ENCODE measurements around the gene HEATR5A. TPM values are rescaled to one million over a fixed set of nuclear protein-coding genes. Genes with fewer than 3 reads are reported as not detected.

The HEATR5A gene
- polyA plus RNA-seq, 3 donors = 13.1 to 21.0 (median 16.8) TPM

DNA sequence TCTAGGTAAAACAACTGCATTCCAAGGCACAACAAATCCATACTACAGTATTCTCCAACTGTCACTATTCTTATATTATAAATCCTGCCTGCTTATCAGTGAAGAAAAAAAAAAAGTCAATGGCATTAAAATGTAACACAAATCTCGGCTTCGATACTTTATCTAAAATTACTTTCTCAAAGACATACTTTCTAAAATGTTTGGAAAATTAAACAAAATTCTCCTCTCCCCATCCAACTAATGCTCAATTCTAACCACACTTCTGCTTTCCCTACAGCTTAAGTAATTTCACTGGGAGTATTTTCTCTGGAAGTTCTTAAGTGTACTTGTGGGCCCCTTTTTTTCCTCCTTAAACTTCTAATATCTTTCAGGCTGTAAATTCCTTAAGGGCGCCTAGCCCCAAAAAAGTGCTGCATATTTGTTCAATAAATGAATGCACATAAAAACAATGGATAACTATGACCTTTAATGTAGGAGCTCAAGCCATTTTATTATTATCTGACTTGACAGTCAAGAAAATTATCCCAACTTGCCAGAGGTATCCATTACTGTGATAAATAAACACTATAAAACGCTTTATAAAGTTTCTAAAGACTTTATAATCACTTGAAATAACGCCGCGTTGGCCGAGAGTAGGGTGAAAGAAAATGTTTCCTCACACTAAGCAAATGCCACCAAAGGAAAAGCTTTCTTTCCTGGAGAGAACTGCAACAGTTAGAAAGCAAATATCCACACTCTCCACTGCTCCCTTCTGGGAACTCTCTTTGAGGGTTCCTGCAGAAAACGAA, 977 bp downstream of the HEATR5A start:
- peaks cover 0 to 3% (median 1%) of the 10 kb centered on the region in 3 donors for H3K27me3 Mint-ChIP-seq (ENCODE audit: low read depth in 3 of 3)
- H3K36me3 Mint-ChIP-seq = peaks cover 6 to 11% of the 10 kb centered on the region in 2 donors
- peak overlapping the region; percentile 77 to 100 (median 99) for H3K4me3 ChIP-seq (replicated peaks in 1 of 3; ENCODE audit: low read depth in 2 of 3, low read length in 3 of 3)
- H3K27ac Mint-ChIP-seq = peak overlapping the region in 6 of 7 donors; percentile 36 to 86 (median 70)
- H2AFZ ChIP-seq (ENCODE audit: insufficient read depth, low read depth, low read length, poor library complexity, severe bottlenecking) = peak overlapping the region; percentile 88
- peak overlapping the region; percentile 98 for H3K4me3 Mint-ChIP-seq
- H3K27me3 ChIP-seq (ENCODE audit: control insufficient read depth in 2 of 2, insufficient read depth in 2 of 2, low read length in 2 of 2) = no peaks in the 10 kb centered on the region
- H3K79me2 ChIP-seq (ENCODE audit: insufficient read depth, low read length) = peaks cover 58% of the 10 kb centered on the region
- H3K9ac ChIP-seq (ENCODE audit: insufficient read depth, low read length, poor library complexity, severe bottlenecking) = peak overlapping the region; percentile 93
- peak overlapping the region; percentile 86 for H3K4me2 ChIP-seq (replicated peaks; ENCODE audit: extremely low read depth, low read length, poor library complexity, severe bottlenecking)
- peaks cover 0 to 3% (median 0%) of the 10 kb centered on the region in 7 donors for H3K9me3 Mint-ChIP-seq
- intact Hi-C loops (cut with micrococcal nuclease) = no loop called here
- WGBS (ENCODE audit: insufficient coverage) = 0% methylated on average over 1 of the region's 9 CpGs
- H3K27ac ChIP-seq (ENCODE audit: low read depth in 1 of 2, low read length in 2 of 2) = peak overlapping the region; percentile 76 to 94
- H3K4me1 Mint-ChIP-seq = peaks cover 32% of the 10 kb centered on the region
- no peak for DNase-seq
- H3K36me3 ChIP-seq (replicated peaks in 1 of 2; ENCODE audit: control insufficient read depth in 1 of 2, insufficient read depth in 2 of 2, low read length in 2 of 2) = no peaks in the 10 kb centered on the region
- TF ChIP-seq CTCF (IDR thresholded peaks at IDR 0.05) = no peak
- peaks cover 29% of the 10 kb centered on the region for H4K20me1 ChIP-seq (ENCODE audit: insufficient read depth, low read length)
- peaks cover 19 to 35% of the 10 kb centered on the region in 2 donors for H3K4me1 ChIP-seq (ENCODE audit: control insufficient read depth in 1 of 2, insufficient read depth in 2 of 2, low read length in 2 of 2)
- no peaks in the 10 kb centered on the region for H3K9me3 ChIP-seq (replicated peaks in 1 of 2; ENCODE audit: control insufficient read depth in 1 of 2, insufficient read depth in 1 of 2, low read length in 2 of 2)

GRCh38 chr14:31418440-31418839, 1.9 kb downstream of the HEATR5A start:
- H3K9me3 Mint-ChIP-seq = peaks cover 0 to 3% (median 0%) of the 10 kb centered on the region in 7 donors
- Histone ChIP-seq H3K27me3 (ENCODE audit: control insufficient read depth in 2 of 2, insufficient read depth in 2 of 2, low read length in 2 of 2) (no peaks in the 10 kb centered on the region), H2AFZ (ENCODE audit: insufficient read depth, low read depth, low read length, poor library complexity, severe bottlenecking) (no peak overlapping the region), H4K20me1 (ENCODE audit: insufficient read depth, low read length) (peaks cover 29% of the 10 kb centered on the region), H3K79me2 (ENCODE audit: insufficient read depth, low read length) (peaks cover 68% of the 10 kb centered on the region), H3K4me1 (ENCODE audit: control insufficient read depth in 1 of 2, insufficient read depth in 2 of 2, low read length in 2 of 2) (peaks cover 26 to 44% of the 10 kb centered on the region in 2 donors), H3K27ac (ENCODE audit: low read depth in 1 of 2, low read length in 2 of 2) (no peak overlapping the region), H3K9ac (ENCODE audit: insufficient read depth, low read length, poor library complexity, severe bottlenecking) (no peak overlapping the region), H3K4me2 (replicated peaks; ENCODE audit: extremely low read depth, low read length, poor library complexity, severe bottlenecking) (peak overlapping the region; percentile 28), H3K4me3 (replicated peaks in 1 of 3; ENCODE audit: low read depth in 2 of 3, low read length in 3 of 3) (peak overlapping the region in 1 of 3 experiments; percentile 16), H3K36me3 (replicated peaks in 1 of 2; ENCODE audit: control insufficient read depth in 1 of 2, insufficient read depth in 2 of 2, low read length in 2 of 2) (no peaks in the 10 kb centered on the region), H3K9me3 (replicated peaks in 1 of 2; ENCODE audit: control insufficient read depth in 1 of 2, insufficient read depth in 1 of 2, low read length in 2 of 2) (no peaks in the 10 kb centered on the region)
- WGBS (ENCODE audit: insufficient coverage) = no CpG with 5 or more reads among the region's 1 CpG
- peak in 1 of 3 donors; percentile 5 for DNase-seq
- peaks cover 40% of the 10 kb centered on the region for H3K4me1 Mint-ChIP-seq
- peaks cover 6 to 11% of the 10 kb centered on the region in 2 donors for H3K36me3 Mint-ChIP-seq
- H3K4me3 Mint-ChIP-seq = no peak overlapping the region
- peak overlapping the region in 1 of 7 donors; percentile 27 for H3K27ac Mint-ChIP-seq
- peaks cover 0 to 3% (median 1%) of the 10 kb centered on the region in 3 donors for H3K27me3 Mint-ChIP-seq (ENCODE audit: low read depth in 3 of 3)
- TF ChIP-seq CTCF (IDR thresholded peaks at IDR 0.05) = no peak
- intact Hi-C loops (cut with micrococcal nuclease) = no loop called here

Measured in CD14-positive monocyte (primary cell).